HEK293 (cell line): ENCODE measurements around the gene UQCRQ.
A peak's percentile ranks its signal among the peaks of the same experiment; 100 is the strongest.

Source experiments
- CTCF ChIA-PET: fragments of 350-600 bp; formaldehyde crosslinking; extraction: SDS; loops from one replicate; lab custom pipeline; 2021; ENCODE audit warnings: antibody characterized with exemption; lab: Yijun Ruan, JAX
- POLR2A ChIA-PET: fragments of 300-600 bp; formaldehyde crosslinking; extraction: SDS; loops from one replicate; lab custom pipeline; 2020; ENCODE audit warnings: antibody characterized with exemption, inconsistent platforms; lab: Yijun Ruan, JAX
- H3K27ac ChIP-seq: fragments of 200-500 bp; sonication (Bioruptor generic); 2 replicates; pipeline ENCODE4 v1.5.1; 2014; ENCODE audit warnings: low read depth, low read length, control low read depth, inconsistent platforms; ENCODE audit errors: extremely low read depth
- H3K36me3 ChIP-seq, 2 experiments: fragments of 200-500 bp in 1 of 2; sonication (Bioruptor generic) in 1 of 2; 1 replicate in 1 of 2; 2 replicates in 1 of 2; pipeline ENCODE4 v1.5.1; 2014 to 2017; ENCODE audit warnings: inconsistent platforms in 2 of 2, low read length in 2 of 2; ENCODE audit not compliant: control insufficient read depth in 2 of 2, insufficient read depth in 1 of 2
- H3K4me1 ChIP-seq: fragments of 200-500 bp; sonication (Bioruptor generic); 2 replicates; pipeline ENCODE4 v1.5.1; 2014; ENCODE audit warnings: mild to moderate bottlenecking, low read length, inconsistent platforms; ENCODE audit not compliant: control insufficient read depth, insufficient read depth
- H3K4me3 ChIP-seq: 2 replicates; pipeline ENCODE4 v1.5.1; 2011; ENCODE audit warnings: low read depth, mild to moderate bottlenecking, control low read depth, low read length, moderate library complexity
- H3K9me3 ChIP-seq: fragments of 200-500 bp; sonication (Bioruptor generic); 2 replicates; pipeline ENCODE4 v1.5.1; 2014; ENCODE audit warnings: low read depth, low read length, inconsistent platforms; ENCODE audit not compliant: control insufficient read depth, insufficient read depth
- HIC1 ChIP-seq: fragments of 450-650 bp; formaldehyde crosslinking; IDR thresholded peaks from 2 replicates; pipeline ENCODE4 v1.5.1; 2016; ENCODE audit warnings: missing biosample characterization, missing genetic modification characterization
- KLF10 ChIP-seq: fragments of 450-650 bp; IDR thresholded peaks from 2 replicates; pipeline ENCODE4 v1.5.1; 2018; ENCODE audit warnings: missing biosample characterization, mild to moderate bottlenecking, missing genetic modification characterization
- MEIS1 ChIP-seq: sonication (generic); formaldehyde crosslinking; IDR thresholded peaks from 2 replicates; pipeline ENCODE4 v1.8.1; 2022; ENCODE audit warnings: missing genetic modification reagents, mild to moderate bottlenecking, borderline replicate concordance
- ZBTB7A ChIP-seq: fragments of 450-650 bp; formaldehyde crosslinking; IDR thresholded peaks from 2 replicates; pipeline ENCODE4 v1.5.1; 2016; ENCODE audit warnings: low read depth, missing biosample characterization, missing genetic modification characterization
- ZFP37 ChIP-seq: fragments of 450-650 bp; formaldehyde crosslinking; IDR thresholded peaks from 2 replicates; pipeline ENCODE4 v1.5.1; 2016; ENCODE audit warnings: missing biosample characterization, missing genetic modification characterization
- ZNF133 ChIP-seq: fragments of 450-650 bp; formaldehyde crosslinking; IDR thresholded peaks from 2 replicates; pipeline ENCODE4 v1.5.1; 2016; ENCODE audit warnings: missing biosample characterization, missing genetic modification characterization
- ZNF2 ChIP-seq: fragments of 450-650 bp; formaldehyde crosslinking; IDR thresholded peaks from 2 replicates; pipeline ENCODE4 v1.5.1; 2016; ENCODE audit warnings: missing biosample characterization, missing genetic modification characterization
- ZNF280C ChIP-seq: fragments of 450-650 bp; formaldehyde crosslinking; IDR thresholded peaks from 2 replicates; pipeline ENCODE4 v1.5.1; 2016; ENCODE audit warnings: missing biosample characterization, missing genetic modification characterization
- ZNF37A ChIP-seq: fragments of 450-650 bp; IDR thresholded peaks from 2 replicates; pipeline ENCODE4 v1.5.1; 2018; ENCODE audit warnings: missing biosample characterization, missing genetic modification characterization
- ZNF501 ChIP-seq: fragments of 450-650 bp; formaldehyde crosslinking; IDR thresholded peaks from 2 replicates; pipeline ENCODE4 v1.5.1; 2016; ENCODE audit warnings: missing biosample characterization, missing genetic modification characterization
- ZNF514 ChIP-seq: fragments of 450-650 bp; formaldehyde crosslinking; IDR thresholded peaks from 2 replicates; pipeline ENCODE4 v1.5.1; 2016; ENCODE audit warnings: missing biosample characterization, missing genetic modification characterization
- ZNF621 ChIP-seq: fragments of 450-650 bp; formaldehyde crosslinking; IDR thresholded peaks from 2 replicates; pipeline ENCODE4 v1.5.1; 2017; ENCODE audit warnings: missing biosample characterization, missing genetic modification characterization
- ZNF654 ChIP-seq: fragments of 450-650 bp; formaldehyde crosslinking; IDR thresholded peaks from 2 replicates; pipeline ENCODE4 v1.5.1; 2016; ENCODE audit warnings: low read depth, missing biosample characterization, missing genetic modification characterization
- ZNF660 ChIP-seq: fragments of 450-650 bp; IDR thresholded peaks from 2 replicates; pipeline ENCODE4 v1.5.1; 2018; ENCODE audit warnings: missing biosample characterization, mild to moderate bottlenecking, missing genetic modification characterization
- ZNF664 ChIP-seq: fragments of 450-650 bp; formaldehyde crosslinking; IDR thresholded peaks from 2 replicates; pipeline ENCODE4 v1.5.1; 2016; ENCODE audit warnings: missing biosample characterization, missing genetic modification characterization
- ZNF670 ChIP-seq: fragments of 450-650 bp; formaldehyde crosslinking; IDR thresholded peaks from 2 replicates; pipeline ENCODE4 v1.5.1; 2016; ENCODE audit warnings: missing biosample characterization, missing genetic modification characterization, low read depth
- ZNF785 ChIP-seq: fragments of 450-650 bp; formaldehyde crosslinking; IDR thresholded peaks from 2 replicates; pipeline ENCODE4 v1.5.1; 2016; ENCODE audit warnings: missing biosample characterization, missing genetic modification characterization
- ZNF791 ChIP-seq: fragments of 450-650 bp; formaldehyde crosslinking; IDR thresholded peaks from 2 replicates; pipeline ENCODE4 v1.5.1; 2016; ENCODE audit warnings: missing biosample characterization, missing genetic modification characterization
- ZXDB ChIP-seq: fragments of 450-650 bp; formaldehyde crosslinking; IDR thresholded peaks from 2 replicates; pipeline ENCODE4 v1.5.1; 2016; ENCODE audit warnings: missing biosample characterization, missing genetic modification characterization
- TF ChIP-seq, protein P1 (sequence below): fragments of 450-650 bp; formaldehyde crosslinking; IDR thresholded peaks from 2 replicates; pipeline ENCODE4 v1.5.1; 2016; ENCODE audit warnings: missing biosample characterization, missing genetic modification characterization
- TF ChIP-seq, protein P2 (sequence below): fragments of 450-650 bp; formaldehyde crosslinking; IDR thresholded peaks from 2 replicates; pipeline ENCODE4 v1.5.1; 2016; ENCODE audit warnings: missing biosample characterization, missing genetic modification characterization

UQCRQ gene

GRCh38 chr5:132877938-132878337 is 11.5 kb downstream of the UQCRQ start (continued):
- no peak for TF ChIP-seq HIC1
- TF ChIP-seq MEIS1 (CRISPR knock-in tag), result no peak
- TF ChIP-seq ZNF280C (tag by site-specific recombination), result no peak
- TF ChIP-seq ZNF654 (tag by site-specific recombination), result no peak
- no peak for TF ChIP-seq ZNF501 (tag by site-specific recombination)
- no peak for TF ChIP-seq ZNF621
- TF ChIP-seq, protein P1, sequence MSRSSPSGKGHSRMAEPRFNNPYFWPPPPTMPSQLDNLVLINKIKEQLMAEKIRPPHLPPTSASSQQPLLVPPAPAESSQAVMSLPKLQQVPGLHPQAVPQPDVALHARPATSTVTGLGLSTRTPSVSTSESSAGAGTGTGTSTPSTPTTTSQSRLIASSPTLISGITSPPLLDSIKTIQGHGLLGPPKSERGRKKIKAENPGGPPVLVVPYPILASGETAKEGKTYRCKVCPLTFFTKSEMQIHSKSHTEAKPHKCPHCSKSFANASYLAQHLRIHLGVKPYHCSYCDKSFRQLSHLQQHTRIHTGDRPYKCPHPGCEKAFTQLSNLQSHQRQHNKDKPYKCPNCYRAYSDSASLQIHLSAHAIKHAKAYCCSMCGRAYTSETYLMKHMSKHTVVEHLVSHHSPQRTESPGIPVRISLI (tag by site-specific recombination), result no peak
- peak; percentile 86 for TF ChIP-seq ZNF664 (tag by site-specific recombination)
- no peak for TF ChIP-seq ZNF514 (tag by site-specific recombination)
- no peak for TF ChIP-seq ZNF670 (tag by site-specific recombination)

GRCh38 chr5:132883261-132883834 is 16.9 kb downstream of the UQCRQ start:
- H3K4me3 ChIP-seq, result no peak overlapping the region
- ChIA-PET POLR2A (interaction anchor here (0.6 to 1.0 kb wide), 3 partner anchors 15 to 175 kb away, joined by 3 to 7 read pairs (median 3); partner anchors contain the start of gene AFF4), CTCF (interaction anchor here (0.6 to 2.9 kb wide), 26 partner anchors 8 to 373 kb away, joined by 3 to 20 read pairs (median 5); partner anchors contain the start of genes KIF3A, LEAP2 and SHROOM1)
- TF ChIP-seq ZNF133 (tag by site-specific recombination) (no peak), ZFP37 (tag by site-specific recombination) (no peak), ZXDB (tag by site-specific recombination) (no peak), KLF10 (tag by site-specific recombination) (peak; percentile 19; the same call in 1 of the 2 replicates), ZBTB7A (tag by site-specific recombination) (no peak), ZNF785 (no peak), ZNF660 (tag by site-specific recombination) (0 out of 2 replicates have a peak, but pooled peaks have one; percentile 18), ZNF791 (no peak), ZNF654 (tag by site-specific recombination) (peak; percentile 66), ZNF37A (tag by site-specific recombination) (no peak), ZNF2 (tag by site-specific recombination) (no peak)
- TF ChIP-seq, protein P2, sequence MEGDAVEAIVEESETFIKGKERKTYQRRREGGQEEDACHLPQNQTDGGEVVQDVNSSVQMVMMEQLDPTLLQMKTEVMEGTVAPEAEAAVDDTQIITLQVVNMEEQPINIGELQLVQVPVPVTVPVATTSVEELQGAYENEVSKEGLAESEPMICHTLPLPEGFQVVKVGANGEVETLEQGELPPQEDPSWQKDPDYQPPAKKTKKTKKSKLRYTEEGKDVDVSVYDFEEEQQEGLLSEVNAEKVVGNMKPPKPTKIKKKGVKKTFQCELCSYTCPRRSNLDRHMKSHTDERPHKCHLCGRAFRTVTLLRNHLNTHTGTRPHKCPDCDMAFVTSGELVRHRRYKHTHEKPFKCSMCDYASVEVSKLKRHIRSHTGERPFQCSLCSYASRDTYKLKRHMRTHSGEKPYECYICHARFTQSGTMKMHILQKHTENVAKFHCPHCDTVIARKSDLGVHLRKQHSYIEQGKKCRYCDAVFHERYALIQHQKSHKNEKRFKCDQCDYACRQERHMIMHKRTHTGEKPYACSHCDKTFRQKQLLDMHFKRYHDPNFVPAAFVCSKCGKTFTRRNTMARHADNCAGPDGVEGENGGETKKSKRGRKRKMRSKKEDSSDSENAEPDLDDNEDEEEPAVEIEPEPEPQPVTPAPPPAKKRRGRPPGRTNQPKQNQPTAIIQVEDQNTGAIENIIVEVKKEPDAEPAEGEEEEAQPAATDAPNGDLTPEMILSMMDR (tag by site-specific recombination), result 0 out of 2 replicates have a peak, but pooled peaks have one; percentile 34
- peaks cover 61 to 87% of the 10 kb centered on the region in 2 experiments for H3K36me3 ChIP-seq
- no peak overlapping the region for H3K27ac ChIP-seq
- H3K9me3 ChIP-seq, result no peaks in the 10 kb centered on the region
- peaks cover under 1% of the 10 kb centered on the region; the same call in 1 of the 2 replicates for H3K4me1 ChIP-seq
